Measurements from ENCODE around the gene NQO2.
"Not testable (repeated sequence)": the region's sequence is repeated elsewhere in the genome, so short reads cannot be mapped to it uniquely, and the experiment has no call there.

Gene NQO2

DNA sequence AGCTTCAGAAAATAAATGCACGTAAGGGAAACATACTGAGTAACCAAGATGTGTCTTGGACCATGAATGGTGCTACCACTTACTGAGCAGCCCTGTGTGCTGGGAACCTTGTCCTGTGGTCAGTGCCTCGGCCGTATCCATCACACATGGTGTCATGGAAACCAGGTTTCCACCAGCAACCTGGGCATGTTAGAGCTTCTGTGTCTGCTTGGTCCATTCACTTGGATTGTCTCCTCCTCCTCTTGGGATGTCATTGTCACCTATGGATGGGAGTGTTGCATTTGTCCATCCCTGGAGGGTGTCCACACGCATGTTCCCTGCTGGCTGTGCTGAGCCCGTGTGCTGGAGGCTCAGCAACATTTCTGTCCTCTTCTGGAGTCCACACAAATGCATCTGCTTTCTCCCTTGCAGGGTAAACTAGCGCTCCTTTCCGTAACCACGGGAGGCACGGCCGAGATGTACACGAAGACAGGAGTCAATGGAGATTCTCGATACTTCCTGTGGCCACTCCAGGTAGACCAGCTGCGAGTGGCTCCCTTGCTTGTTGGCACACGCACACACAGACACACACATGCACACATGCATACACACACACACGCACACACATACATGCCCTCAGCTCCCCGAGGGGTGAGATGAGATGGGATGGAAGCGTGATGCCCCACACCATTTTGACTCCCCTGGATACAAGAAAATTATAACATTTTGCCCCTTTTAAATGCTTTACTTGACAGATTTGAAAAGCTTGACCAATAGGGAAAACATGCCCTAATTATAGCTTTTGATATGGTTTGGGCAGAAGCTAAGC, 17.0 kb downstream of the NQO2 start:
- no peak for DNase-seq

- DNase-seq, result no peak
These were observed 17.6 kb downstream of the NQO2 start for GRCh38 chr6:3017304-3017703.

DNA sequence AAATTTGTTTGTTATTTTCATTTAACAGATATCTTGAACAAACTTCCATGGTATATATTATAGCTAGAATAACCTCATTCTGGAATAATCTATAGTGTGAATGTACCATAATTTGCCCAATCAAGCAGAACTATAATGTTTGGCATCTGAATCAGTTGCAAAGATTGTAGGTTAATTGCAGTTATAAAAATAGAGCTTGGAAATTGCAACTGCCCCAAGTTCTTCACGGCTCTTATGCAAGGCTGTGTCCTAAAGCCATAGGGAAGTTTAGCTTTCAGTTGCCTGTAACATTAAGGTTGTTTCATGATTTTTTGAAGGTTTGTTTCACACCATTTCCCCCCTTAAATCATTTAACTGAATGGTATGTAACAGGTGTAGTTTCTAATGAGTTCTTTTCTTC, 19.4 kb downstream of the NQO2 start:
- DNase-seq, result no peak

DNA sequence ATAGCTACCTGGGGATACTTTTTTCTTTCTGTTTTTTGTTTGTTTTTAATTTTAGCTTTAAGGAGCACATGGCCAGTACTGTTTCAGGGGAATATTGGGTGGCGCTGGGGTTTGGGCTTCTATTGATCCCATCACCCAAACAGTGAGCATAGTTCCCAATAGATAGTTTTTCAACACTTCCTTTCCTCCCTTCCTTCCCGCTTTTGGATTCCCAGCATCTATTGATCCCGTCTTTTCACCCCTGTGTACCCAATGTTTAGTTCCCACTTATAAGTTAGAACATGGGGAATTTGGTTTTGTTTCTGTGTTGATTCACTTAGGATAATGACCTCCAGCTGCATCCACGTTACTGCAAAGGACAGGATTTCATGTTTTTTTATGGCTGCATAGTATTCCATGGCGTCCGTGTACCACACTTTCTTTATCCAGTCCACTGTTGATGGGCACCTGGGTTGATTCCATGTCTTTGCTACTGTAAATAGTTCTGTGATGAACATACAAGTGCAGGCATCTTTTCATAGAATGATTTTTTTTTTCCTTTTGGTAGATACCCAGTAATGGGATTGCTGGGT, 20.1 kb downstream of the NQO2 start:
- no peak for DNase-seq

DNA sequence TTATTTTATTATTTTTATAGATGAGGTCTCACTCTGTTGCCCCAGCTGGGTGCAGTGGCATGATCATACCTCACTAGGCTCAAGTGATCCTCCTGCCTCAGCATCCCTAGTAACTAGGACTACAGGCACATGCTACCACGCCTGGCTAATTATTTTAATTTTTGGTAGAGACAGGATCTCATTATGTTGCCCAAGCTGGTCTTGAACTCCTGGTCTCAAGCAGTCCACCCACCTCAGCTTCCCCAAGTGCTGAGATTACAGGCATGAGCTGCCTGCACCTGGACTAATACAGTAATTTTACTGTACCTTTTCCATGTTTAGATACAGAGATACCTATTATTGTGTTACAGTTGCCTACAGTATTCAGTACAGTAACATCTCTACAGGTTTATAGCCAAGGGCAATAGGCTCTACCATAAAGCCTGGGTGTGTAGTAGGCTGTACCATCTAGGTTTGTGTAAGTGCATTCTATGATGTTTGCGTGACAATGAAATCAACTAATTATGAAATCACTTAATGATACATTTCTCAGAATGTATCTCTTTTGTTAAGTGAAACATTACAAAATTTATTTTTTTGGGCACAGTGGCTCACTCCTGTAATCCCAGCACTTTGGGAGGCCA, 21.4 kb downstream of the NQO2 start:
- not testable (repeated sequence) for DNase-seq

- no peak for DNase-seq
These were observed 23.3 kb downstream of the NQO2 start for GRCh38 chr6:3022765-3023662.

GRCh38 chr6:3023663-3024483, 24.2 kb downstream of the NQO2 start:
- DNase-seq, result peak; percentile 48 to 64

GRCh38 chr6:3026791-3027626, 27.3 kb downstream of the NQO2 start:
- no peak for DNase-seq

DNA sequence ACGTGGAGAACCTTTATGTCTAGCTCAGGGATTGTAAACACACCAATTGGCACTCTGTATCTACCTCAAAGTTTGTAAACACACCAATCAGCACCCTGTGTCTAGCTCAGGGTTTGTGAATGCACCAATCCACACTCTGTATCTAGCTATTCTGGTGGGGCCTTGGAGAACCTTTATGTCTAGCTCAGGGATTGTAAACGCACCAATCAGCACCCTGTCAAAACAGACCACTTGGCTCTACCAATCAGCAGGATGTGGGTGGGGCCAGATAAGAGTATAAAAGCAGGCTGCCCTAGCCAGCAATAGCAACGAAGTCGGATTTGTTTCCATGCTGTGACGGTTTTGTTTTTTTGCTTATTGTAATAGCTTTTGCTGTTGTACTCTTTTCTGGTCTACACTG, 28.5 kb downstream of the NQO2 start:
- not testable (repeated sequence) for DNase-seq

- DNase-seq, result no peak
These were observed 32.4 kb downstream of the NQO2 start for GRCh38 chr6:3031857-3032640.

DNA sequence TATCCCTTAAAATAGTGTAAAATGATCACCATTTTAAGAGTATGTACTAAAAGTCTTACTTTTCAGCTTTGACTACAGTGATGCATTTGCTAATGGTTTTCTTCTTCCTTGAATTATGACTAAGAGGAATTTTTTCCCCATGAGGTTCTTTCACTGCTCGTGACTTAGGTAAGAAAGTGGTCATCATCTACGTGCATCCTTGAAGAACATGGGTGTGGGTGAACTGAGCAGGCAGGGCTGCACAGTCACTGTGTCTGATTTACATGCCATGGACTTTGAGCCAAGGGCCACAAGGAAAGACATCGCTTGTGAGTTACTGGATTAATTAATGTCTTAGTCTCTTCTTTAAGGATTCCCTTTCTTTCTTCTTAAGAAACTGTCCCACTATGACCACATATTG, 33.3 kb downstream of the NQO2 start:
- DNase-seq, result no peak

DNA sequence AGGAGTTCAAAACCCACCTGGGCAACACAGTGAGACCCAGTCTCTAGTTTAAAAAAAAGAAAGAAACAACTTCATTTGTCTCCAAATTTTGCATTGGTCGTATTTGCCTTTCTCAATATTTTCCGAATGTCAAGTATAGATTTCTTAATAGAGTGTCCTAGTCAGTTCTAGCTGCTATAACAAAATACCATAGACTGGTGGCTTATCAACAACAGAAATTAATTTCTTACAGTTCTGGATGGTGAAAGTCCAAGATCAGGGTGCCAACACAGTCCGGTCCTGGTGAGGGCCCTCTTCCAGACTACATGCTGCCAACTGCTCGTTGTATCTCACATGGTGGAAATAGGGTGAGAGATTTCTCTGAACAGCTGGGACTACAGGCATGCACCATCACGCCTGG, 34.0 kb downstream of the NQO2 start:
- no peak for DNase-seq

DNA sequence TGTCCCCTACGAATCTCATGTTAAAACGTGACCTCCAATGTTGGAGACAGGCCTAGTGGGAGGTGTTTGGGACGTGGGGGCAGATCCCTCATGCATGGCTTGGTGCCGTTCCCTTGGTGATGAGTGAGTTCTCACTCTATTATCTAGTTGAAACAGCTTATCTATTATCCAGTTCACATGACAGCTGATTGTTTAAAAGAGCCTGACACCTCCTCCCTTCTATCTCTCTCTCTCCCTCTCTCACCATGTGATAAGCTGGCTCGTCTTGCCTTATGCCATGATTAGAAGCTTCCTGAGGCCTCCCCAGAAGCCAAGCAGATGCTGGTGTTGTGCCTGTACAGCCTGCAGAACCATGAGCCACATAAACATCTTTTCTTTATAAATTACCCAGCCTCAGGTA, 35.7 kb downstream of the NQO2 start:
- DNase-seq, result no peak

- DNase-seq, result no peak
These were observed 37.4 kb downstream of the NQO2 start for GRCh38 chr6:3036861-3037637.

- no peak for DNase-seq
These were observed 38.1 kb downstream of the NQO2 start for GRCh38 chr6:3037638-3038365.

GRCh38 chr6:3039384-3039783, 39.7 kb downstream of the NQO2 start:
- DNase-seq, result no peak

DNA sequence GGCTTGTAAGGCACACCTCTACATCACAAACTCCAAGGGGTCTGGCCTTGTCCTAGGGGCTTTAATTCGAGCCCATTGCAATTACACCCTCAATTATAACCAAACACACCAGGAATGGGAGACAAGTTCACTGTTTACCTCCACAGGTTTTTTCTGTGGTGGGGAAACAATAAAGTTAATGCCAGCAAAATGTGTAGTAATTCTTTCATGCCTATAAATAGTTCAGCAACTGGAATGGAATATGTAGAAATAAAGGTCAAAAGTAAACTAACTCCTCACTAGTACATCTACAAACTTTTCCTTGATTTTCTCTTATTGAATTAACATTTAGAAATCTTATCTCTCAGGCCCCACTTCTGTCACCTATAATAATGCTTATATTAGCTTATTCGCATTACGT, 41.5 kb downstream of the NQO2 start:
- no peak for DNase-seq

GRCh38 chr6:3041606-3042005, 41.9 kb downstream of the NQO2 start:
- DNase-seq, result no peak

DNA sequence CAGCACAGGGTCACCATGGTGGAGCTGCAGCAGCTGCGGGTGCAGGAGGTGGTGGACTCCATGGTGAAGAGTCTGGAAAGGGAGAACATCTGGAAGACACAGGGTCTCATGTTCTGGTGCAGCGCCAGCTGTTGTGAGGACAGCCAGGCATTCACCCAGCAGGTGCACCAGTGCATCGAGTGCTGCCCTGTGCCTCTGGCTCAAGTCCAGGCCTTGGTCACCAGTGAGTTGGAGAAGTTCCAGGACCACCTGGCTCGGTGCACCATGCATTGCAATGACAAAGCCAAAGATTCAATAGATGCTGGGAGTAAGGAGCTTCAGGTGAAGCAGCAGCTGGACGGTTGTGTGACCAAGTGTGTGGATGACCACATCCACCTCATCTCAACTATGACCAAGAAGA, 45.7 kb downstream of the NQO2 start:
- DNase-seq, result no peak
